ENCODE measurements around the gene ACADS. TPM values are rescaled to one million over a fixed set of nuclear protein-coding genes. Genes with fewer than 3 reads are reported as not detected.

The ACADS gene
- total and polyA plus RNA-seq, 2 of the 8 experiments (the other 6 are each of a cell fraction or from before 2014, with no cell fraction given), result 4.9 to 7.5 TPM

DNA sequence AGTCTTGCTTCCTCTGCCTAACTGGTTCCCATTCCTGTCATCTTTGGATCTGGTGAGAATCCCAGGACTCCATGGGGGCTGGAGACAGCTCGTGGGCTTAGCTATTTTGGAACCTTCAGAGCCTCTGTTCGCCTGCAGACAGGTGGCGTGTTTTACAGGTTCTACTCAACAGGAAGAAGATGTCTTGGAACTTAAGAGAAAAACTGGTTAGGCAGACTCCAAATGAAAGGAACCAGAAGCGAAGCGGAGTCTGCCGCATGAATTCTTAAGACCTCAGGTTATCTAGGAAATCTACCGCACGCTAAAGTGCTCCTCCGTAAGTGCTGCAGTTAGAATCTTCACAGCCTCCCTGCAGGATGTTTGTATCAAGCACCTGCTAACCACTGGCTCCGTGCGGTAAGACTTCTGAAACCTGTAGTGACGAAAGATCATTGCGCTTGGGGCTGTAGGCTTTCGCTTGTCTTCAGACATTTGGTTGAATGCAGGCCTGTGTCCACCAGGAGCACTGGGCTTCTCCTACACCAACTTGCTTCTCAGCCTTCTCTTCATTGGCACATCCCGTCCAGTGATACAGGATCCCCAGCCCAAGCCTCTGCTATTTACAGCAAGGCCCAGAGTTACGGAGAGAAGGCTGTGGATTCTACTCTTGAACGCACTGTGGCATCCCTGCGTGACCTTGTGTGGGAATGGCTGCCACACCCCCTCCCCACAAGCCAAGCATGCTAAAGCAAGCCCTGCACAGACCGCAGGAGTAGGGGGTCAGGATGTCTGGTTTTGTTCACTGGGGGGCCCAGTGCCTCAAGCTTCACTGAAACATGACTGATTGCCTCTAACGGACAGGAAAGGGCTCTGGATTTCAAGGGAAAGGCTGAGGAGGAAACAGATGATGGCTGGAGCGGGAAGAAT is 35.0 kb downstream of the ACADS start (continued):
- TF ChIP-seq EZH2 (IDR thresholded peaks at IDR 0.05; ENCODE audit: low read depth, low read length, severe bottlenecking) (no peak), SRF (IDR thresholded peaks at IDR 0.05; ENCODE audit: low read depth, low read length) (no peak), GTF2F1 (IDR thresholded peaks at IDR 0.05; ENCODE audit: borderline replicate concordance, low read depth, low read length) (no peak), SIX5 (IDR thresholded peaks at IDR 0.05; ENCODE audit: low read depth, low read length) (no peak), BACH1 (IDR thresholded peaks at IDR 0.05; ENCODE audit: low read length) (no peak), EP300 (IDR thresholded peaks at IDR 0.05; ENCODE audit: borderline replicate concordance in 1 of 2, low read depth in 2 of 2, low read length in 2 of 2) (no peak), POLR2A (IDR thresholded peaks at IDR 0.05; ENCODE audit: control extremely low read depth in 1 of 2, low read depth in 2 of 2, low read length in 2 of 2) (no peak), NRF1 (IDR thresholded peaks at IDR 0.05; ENCODE audit: low read depth, low read length) (no peak)
